Vagina (tissue), 2 donors: Measurements from ENCODE around the gene HAPLN2. TPM values are rescaled to one million over a fixed set of nuclear protein-coding genes. Genes with fewer than 3 reads are reported as not detected.

Experiments used
- DNase-seq, 2 donors: peaks; one replicate each; pipeline ENCODE4 v3.0.0-alpha.2; 2017; ENCODE audit errors: extremely low spot score in 2 of 2
- H3K27ac ChIP-seq: fragments of 200-600 bp; sonication (generic); one replicate; pipeline ENCODE4 v1.5.1; 2019
- H3K27me3 ChIP-seq: fragments of 200-600 bp; sonication (generic); one replicate; pipeline ENCODE4 v1.5.1; 2019
- H3K36me3 ChIP-seq, 2 donors: fragments of 200-600 bp; sonication (generic); one replicate each; pipeline ENCODE4 v1.5.1; 2017 to 2019
- H3K4me1 ChIP-seq: fragments of 200-600 bp; sonication (generic); one replicate; pipeline ENCODE4 v1.5.1; 2019
- H3K4me3 ChIP-seq, 2 donors: fragments of 200-600 bp; sonication (generic); 1 replicate in 1 of 2; 2 replicates in 1 of 2; pipeline ENCODE4 v1.5.1; 2016 to 2019
- H3K9me3 ChIP-seq: fragments of 200-600 bp; sonication (generic); one replicate; pipeline ENCODE4 v1.5.1; 2019
- CTCF ChIP-seq, 3 experiments: fragments of 450-650 bp in 2 of 3; fragments of 200-600 bp in 1 of 3; sonication (generic) in 1 of 3; IDR thresholded peaks; one replicate each; pipeline ENCODE4 v1.5.1; 2017 to 2019; ENCODE audit warnings: antibody characterized with exemption in 3 of 3, mild to moderate bottlenecking in 2 of 3, moderate library complexity in 2 of 3
- POLR2A ChIP-seq, 2 donors: fragments of 450-650 bp; IDR thresholded peaks; one replicate each; pipeline ENCODE4 v1.6.1; 2017; ENCODE audit warnings: antibody characterized with exemption in 2 of 2, mild to moderate bottlenecking in 2 of 2, moderate library complexity in 2 of 2
- POLR2AphosphoS5 ChIP-seq, 2 donors: sonication (generic); formaldehyde crosslinking; IDR thresholded peaks; one replicate each; pipeline ENCODE4 v1.9.0; 2017; ENCODE audit warnings: antibody characterized with exemption in 2 of 2, mild to moderate bottlenecking in 2 of 2, low read depth in 1 of 2; ENCODE audit not compliant: insufficient read depth in 1 of 2
- intact Hi-C: fragments of 100-400 bp; cut with DNase I; formaldehyde crosslinking; loops from one replicate; pipeline ENCODE4 v1.15.1; 2023
- total RNA-seq: library from RNA; depleted of rRNA; stranded (reverse); fragments of >200 nt; gene quantifications from one replicate; pipeline ENCODE4 v1.2.3, GENCODE V29; 2016

HAPLN2 gene
- total RNA-seq, 1 donor from 2014 or later: not detected

GRCh38 chr1:156591432-156592157 lies 27.6 kb upstream of the HAPLN2 start, which contains the start of gene NAXE:
Gene NAXE, plus strand, starts transcription at chr1:156591776. Its CDS starts 29 bp downstream, at chr1:156591805.
- H3K4me3 ChIP-seq: peak within 1 kb of the TSS; percentile 65 to 81
- no peaks in the 10 kb centered on the region for H3K9me3 ChIP-seq
- TF ChIP-seq CTCF (IDR thresholded peaks at IDR 0.05) (no peak), POLR2A (IDR thresholded peaks at IDR 0.05) (peak in 1 of 2 donors; percentile 43), POLR2AphosphoS5 (IDR thresholded peaks at IDR 0.05; ENCODE audit: insufficient read depth in 1 of 2, low read depth in 1 of 2) (peak; percentile 14 to 73)
- intact Hi-C loops: no loop called here
- no peak for DNase-seq
- H3K27ac ChIP-seq: peak within 1 kb of the TSS; percentile 84
- H3K4me1 ChIP-seq: peaks cover 20% of the 10 kb centered on the region
- peaks cover 0 to 23% of the 10 kb centered on the region in 2 donors for H3K36me3 ChIP-seq
- H3K27me3 ChIP-seq: no peaks in the 10 kb centered on the region

- TF ChIP-seq POLR2A (IDR thresholded peaks at IDR 0.05) (no peak), POLR2AphosphoS5 (IDR thresholded peaks at IDR 0.05; ENCODE audit: insufficient read depth in 1 of 2, low read depth in 1 of 2) (no peak), CTCF (IDR thresholded peaks at IDR 0.05) (no peak)
- Histone ChIP-seq H3K36me3 (peaks cover 0 to 28% of the 10 kb centered on the region in 2 donors), H3K27me3 (no peaks in the 10 kb centered on the region), H3K9me3 (no peaks in the 10 kb centered on the region), H3K27ac (peak overlapping the region; percentile 84), H3K4me3 (peak overlapping the region; percentile 65 to 81), H3K4me1 (peaks cover 20% of the 10 kb centered on the region)
- intact Hi-C loops: no loop called here
- no peak for DNase-seq
Measured at GRCh38 chr1:156592158-156592909, 26.9 kb upstream of the HAPLN2 start.

GRCh38 chr1:156592910-156593660 lies 26.1 kb upstream of the HAPLN2 start:
- DNase-seq: no peak
- H3K27me3 ChIP-seq: no peaks in the 10 kb centered on the region
- H3K27ac ChIP-seq: no peak overlapping the region
- H3K9me3 ChIP-seq: no peaks in the 10 kb centered on the region
- H3K4me1 ChIP-seq: peaks cover 20% of the 10 kb centered on the region
- TF ChIP-seq POLR2A (IDR thresholded peaks at IDR 0.05): no peak
- TF ChIP-seq CTCF (IDR thresholded peaks at IDR 0.05): no peak
- no peak for TF ChIP-seq POLR2AphosphoS5 (IDR thresholded peaks at IDR 0.05; ENCODE audit: insufficient read depth in 1 of 2, low read depth in 1 of 2)
- no peak overlapping the region for H3K4me3 ChIP-seq
- intact Hi-C loops: no loop called here
- peaks cover 0 to 36% of the 10 kb centered on the region in 2 donors for H3K36me3 ChIP-seq

- TF ChIP-seq CTCF (IDR thresholded peaks at IDR 0.05) (no peak), POLR2AphosphoS5 (IDR thresholded peaks at IDR 0.05; ENCODE audit: insufficient read depth in 1 of 2, low read depth in 1 of 2) (no peak), POLR2A (IDR thresholded peaks at IDR 0.05) (no peak)
- DNase-seq: no peak
- intact Hi-C loops: no loop called here
- Histone ChIP-seq H3K4me1 (peaks cover 20% of the 10 kb centered on the region), H3K9me3 (no peaks in the 10 kb centered on the region), H3K36me3 (peaks cover 0 to 39% of the 10 kb centered on the region in 2 donors), H3K27ac (no peak overlapping the region), H3K4me3 (no peak overlapping the region), H3K27me3 (no peaks in the 10 kb centered on the region)
Measured at GRCh38 chr1:156593661-156593989, 25.6 kb upstream of the HAPLN2 start.
